Germinal center (tissue), 1 donor: Measurements from ENCODE around the gene FAM200B.
A peak's percentile ranks its signal among the peaks of the same experiment; 100 is the strongest.

ENCODE experiments used
- DNase-seq: peaks from one replicate; pipeline ENCODE4 v3.0.0; 2012; ENCODE audit warnings: mixed read lengths, low spot score

Gene FAM200B

DNA sequence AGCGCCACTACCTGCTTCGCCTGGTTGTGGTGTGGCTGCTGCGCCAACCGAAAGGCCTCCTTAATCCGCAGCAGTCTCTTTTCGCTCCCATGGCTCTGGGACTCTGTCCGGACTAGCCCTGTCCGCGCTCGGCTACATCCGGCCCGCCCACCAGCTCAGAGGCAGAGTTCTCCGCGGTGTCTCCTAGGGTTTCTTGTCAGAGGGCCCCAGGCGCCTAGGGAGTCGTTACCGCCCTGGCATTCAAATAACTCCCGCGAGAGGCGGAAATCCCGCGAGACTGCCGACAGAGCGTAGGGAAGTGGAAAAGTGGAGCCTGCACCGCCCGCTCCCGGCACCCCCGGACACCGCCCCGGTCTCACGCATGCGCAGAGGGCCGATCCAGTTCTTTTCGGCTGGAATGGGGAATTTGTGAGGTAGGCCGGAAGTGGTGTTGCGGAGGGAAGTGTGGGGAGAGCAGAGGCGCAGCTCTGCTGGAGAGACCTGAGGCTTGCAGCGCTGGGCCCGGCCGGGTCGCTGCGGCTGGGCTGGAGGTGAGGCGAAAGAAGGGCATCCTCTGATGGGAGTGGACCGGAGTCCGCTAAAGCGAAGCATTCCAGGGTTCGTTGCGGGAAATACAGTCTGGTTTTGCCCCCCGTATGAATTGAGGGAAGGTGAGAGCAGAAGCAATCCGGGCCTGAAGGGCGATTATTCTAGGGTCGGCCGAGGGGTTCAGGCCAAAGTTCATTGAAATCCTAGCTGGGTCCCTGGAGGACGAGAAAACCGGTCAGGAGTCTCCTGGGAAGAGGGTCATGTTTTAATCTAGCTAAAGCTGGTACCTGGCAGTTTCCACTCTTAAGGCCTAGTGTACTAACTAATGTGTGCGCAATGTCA, at the start of gene FAM200B:
TSS of gene FAM200B (plus strand) at position 456 of the 870 bp plus-strand sequence. CDS start 5,151 bp downstream, outside the sequence.
- peak; percentile 99 for DNase-seq

DNA sequence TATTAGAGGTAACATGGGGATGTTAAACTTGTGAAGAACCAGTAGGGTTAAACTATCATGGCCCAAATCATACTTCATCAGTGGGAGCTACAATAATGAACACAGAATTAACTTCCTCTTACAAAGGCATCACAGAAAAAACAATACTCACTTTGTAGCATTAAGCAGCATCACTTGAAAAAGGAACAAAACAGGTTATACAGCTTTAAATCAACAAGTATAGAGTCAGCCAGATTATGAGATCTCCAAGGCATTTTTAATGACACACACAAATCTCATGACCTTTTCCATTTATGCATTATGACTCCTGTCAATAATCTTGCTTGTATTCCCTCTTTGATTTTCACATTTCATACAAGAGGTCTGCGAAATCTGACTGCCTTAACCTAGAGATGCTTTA, 44.8 kb upstream of the FAM200B start:
- no peak for DNase-seq

DNA sequence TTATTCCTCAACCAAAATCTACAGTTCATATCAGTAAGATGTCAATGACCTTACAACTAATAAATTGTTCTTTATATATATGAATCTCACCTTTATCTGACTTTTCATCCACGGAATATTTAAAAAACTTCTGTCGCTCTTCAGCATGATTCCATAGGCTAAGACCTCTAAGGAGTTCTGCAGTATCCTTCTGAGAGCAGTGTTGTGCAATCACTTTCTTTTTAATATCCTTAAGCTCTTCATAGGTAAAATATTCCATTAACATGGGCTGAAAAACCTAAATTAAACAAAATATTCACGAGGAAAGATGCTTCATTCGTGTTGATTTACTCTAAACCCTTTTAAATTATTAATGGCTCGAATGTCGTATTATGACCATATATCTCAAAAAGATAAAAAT, 43.2 kb upstream of the FAM200B start:
- no peak for DNase-seq

DNA sequence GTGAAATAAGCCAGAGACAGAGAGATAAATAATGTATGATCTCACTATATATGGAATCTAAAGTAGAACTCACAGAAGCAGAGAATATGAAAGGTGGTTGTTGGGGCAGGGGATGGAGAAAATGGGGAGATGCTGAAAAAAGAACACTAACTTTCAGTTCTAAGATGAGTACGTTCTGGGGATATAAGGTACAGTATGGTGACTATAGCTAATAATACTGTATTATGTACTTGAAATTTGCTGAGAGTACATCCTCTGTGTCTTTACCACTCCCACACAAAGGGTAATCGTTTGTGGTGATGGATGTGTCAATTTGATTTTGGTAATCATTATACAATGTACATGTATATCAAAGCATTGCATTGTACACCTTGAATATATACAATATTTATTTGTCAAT, 33.0 kb upstream of the FAM200B start:
- DNase-seq = no peak

DNA sequence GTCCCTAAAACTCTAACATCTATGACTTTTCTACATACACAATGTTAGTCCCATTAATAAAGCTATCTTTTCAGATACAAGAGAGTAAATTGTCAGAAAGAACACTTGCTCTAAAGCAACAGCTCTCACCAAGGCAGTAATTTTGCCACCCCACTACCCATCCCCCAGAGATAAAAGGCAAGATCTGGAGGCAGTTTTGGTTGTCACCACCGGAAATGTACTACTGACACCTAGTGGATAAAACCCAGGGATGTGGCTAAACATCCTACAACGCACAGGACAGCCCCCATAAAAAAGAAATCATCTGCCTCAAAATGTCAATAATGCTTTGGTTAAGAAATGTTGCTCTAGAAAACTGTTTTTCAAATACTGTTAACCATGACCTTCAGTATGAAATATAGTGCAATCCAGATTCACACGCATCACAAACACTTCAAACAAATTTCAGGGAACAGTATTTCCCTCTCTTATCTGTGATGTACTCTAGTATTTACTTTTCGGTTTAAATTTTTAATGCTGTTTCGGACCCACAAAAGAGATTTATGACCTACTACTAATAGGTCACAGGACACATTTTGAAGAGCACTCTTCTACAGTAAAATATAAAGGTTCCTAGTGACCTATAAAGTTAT, 31.6 kb upstream of the FAM200B start:
- DNase-seq = peak; percentile 42

DNA sequence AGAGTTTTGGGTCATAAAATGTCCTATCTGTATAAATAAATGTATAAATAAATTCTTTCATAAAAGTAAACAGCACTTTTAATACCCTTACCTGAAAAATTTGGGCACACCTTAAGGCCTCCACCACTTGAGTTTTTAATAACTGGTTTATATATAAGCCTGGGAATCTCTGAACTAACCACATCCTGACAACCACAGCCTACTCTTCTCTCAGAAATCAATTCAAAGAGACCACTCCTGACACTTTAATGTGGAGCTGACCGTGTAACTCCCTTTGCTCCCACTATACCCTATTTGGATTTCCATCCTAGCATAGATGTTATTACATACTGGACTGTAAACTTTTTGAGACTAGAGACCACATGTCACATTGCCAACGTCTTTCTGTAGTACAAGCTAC, 30.0 kb upstream of the FAM200B start:
- no peak for DNase-seq

DNA sequence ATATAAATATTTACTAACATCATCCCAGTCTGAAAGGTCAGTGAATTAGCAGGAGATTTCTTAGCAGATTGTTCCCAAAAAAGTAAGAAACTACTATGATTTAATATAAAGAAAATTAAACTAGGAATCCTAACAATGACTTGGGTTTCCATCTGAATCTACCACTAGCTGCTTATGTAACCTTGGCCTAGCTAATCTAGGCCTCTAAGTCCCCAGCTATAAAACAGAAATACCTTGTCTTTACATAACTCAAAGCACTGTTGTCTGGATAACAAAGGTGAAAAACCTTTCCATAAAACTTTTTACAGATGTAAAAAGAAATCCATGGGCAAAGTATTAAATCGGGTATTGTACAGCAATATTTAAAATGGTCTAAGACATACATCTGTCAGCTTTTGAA, 29.4 kb upstream of the FAM200B start:
- no peak for DNase-seq

DNA sequence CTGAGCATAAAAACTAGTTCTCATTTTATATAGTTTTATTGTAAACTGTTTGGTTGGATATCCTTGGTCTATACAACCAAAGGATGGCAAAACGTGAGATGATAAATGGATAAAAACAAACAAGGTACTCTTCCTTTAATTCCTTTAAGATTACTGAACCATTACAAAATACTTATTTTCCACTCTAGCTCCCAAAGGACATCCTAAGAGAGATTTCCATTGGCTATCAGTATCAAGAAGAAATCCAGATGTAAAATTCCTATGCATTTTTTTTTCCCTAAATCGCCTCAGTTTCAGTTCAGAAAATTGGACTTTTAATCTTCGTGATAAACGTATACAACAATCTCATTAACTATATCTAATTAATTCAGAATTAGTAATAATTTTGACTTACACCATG, 28.8 kb upstream of the FAM200B start:
- DNase-seq = no peak

DNA sequence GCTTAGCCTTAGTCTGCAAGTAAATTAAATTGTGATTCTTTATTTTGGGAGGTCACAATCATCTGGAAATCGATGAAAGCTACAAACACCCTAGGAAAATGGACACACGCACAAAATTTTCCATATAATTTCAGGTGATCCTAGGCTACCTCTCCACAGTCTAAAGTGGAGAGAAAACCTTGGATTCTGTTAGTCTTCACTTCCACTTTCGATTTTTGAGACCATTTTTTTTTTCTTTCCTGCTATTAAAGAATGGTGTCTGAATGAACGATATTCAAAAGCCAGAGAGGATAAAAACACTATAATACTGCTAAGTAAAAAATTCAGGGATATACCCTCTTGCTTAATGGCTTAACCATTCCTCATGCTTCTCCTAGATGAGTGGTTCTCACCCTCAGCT, 28.2 kb upstream of the FAM200B start:
- DNase-seq = no peak

DNA sequence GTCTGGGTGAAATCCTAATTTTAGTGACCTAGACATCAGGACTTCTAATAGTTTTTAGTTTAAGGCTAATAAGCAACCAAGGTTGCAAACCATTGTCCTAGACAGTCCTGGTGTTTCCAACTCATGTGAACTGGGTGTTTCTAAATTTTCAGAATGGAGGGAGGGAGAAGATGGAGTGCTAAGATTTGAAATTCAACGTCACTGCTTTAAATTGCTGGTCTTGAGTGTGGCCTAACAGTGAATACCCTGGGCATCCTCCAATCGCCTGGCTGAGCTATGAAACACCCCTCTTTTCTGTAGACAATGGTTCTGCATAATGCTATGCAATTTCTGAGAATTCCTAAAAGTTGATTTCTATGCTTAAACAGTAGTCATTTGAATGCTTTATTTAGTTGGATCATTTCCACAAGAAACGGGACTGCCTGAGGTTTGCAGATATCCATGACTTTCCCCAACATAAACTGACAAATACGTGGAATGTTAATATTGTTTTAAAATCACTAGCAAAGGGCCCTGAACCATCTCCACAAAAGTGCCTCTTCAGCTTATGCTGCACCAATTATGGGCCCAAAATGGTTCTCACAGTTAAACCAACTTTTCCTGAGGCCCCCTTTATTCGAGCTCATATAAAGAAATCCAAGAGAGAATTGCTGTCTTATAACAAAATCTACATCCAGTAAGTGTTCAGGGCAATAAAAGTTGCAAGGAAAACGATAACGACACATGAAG, 27.6 kb upstream of the FAM200B start:
- no peak for DNase-seq

DNA sequence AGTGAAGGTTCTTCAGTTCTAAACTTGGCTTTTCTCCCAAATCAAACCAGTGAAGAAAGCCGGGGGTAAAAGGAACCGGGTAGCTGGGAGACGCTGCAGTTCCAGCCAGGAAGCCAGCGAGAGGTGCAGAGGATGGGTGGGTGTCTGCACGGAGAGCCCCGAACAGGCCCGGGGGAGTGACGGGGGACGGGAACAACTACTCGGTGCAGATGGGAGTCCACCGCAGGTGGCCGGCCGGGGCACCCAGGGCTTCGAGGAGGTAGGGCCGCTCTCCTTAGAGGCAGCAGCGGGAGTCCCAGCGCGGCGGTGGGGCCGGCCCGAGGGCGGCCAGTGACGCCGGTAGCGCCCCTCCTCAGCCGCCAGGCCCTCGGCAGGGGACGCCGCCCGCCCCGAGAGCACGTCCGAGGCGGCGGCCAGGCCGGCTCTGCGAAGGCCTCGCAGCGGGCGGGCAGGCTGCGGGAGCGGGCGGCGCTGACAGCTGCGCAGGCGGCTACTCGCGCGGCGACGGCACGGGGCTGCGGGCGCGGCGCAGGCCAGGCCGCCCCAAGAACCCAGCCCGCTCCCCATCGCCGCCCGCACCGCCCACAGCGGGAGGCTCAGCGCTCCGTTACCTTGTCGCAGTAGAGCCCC, 26.9 kb upstream of the FAM200B start:
- DNase-seq = peak; percentile 61

DNA sequence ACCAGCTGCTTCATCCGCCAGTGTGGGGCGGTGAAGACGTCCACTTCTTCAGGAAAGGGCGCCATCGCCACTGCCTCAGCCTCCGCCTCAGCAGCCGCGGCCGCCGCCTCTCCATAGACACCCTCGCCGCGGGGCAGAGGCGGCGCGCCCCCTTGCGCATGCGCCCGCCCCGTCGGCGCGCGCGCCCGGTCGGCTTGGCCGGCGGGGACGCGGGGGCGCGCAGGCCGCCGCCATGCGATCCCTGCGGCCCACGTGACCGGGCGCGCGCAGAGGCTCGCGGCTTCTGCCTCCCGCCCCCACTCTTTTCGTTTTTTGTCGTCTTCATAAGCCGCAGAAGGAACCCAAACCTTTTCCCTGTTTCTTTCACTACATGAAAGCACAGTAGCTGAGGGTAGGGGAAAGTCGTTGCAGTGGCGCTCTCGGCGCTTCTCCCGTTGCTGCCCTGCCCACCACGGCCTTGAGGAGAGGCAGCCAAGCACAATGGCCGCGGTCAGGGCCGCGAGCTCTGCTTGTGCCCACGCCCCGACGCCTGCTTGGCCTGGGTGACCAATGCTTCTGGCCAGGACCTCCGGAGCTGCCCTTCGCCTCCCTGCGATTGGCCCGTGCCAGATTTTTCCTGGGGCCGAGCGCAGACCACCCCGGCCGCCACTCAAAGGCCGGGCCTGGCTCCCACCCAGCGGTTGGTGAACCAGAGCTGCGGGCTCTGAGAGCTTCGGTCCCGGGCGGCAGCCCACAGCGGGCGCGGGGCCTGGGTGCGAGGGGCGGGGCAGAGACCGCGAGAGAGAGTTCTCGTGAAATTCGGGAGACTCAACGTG, 26.2 kb upstream of the FAM200B start, which contains the start of gene FBXL5:
TSS of gene FBXL5 (minus strand) at position 135 of the 815 bp plus-strand sequence. CDS start at position 65, 70 bp downstream.
- peak; percentile 97 for DNase-seq

DNA sequence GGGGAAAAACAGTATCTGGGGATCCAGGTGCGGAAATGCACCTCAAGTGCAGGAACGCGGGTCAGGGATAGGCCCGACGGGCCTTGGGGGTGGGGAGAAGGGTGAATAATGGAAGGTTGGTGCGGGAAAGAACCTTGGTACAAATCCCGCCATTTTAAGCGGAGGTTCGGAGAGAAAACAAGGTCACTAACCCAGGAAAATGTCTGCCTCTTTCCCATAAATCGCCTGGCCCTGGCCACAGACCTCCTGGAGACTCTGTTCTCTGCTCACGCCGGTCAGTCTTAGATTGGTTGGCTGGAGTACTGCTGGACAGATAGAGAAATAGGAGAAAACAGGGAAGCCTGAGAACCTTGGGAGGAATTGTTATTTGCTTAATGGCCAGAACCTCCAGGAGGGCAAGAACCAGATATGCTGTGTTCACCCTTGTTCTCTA, 25.6 kb upstream of the FAM200B start:
- DNase-seq = no peak

DNA sequence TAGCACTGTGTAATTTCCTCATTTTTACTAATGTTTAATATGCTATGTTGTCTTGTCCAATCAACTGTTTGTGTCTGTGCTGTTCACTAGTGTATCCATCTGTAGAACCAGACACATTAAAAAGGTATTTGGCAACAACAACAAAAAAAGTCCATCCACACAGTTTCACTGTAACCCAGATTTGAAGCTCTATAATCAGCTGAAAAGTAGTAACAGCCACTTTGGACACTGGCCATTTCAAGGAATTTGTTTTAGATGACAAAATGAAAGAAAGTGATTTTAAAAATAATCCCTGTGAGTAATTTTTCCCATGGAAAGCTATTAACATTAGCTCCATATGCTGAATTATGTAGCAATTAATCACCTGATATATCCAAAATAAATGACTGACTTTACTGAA, 24.3 kb upstream of the FAM200B start:
- DNase-seq = no peak

DNA sequence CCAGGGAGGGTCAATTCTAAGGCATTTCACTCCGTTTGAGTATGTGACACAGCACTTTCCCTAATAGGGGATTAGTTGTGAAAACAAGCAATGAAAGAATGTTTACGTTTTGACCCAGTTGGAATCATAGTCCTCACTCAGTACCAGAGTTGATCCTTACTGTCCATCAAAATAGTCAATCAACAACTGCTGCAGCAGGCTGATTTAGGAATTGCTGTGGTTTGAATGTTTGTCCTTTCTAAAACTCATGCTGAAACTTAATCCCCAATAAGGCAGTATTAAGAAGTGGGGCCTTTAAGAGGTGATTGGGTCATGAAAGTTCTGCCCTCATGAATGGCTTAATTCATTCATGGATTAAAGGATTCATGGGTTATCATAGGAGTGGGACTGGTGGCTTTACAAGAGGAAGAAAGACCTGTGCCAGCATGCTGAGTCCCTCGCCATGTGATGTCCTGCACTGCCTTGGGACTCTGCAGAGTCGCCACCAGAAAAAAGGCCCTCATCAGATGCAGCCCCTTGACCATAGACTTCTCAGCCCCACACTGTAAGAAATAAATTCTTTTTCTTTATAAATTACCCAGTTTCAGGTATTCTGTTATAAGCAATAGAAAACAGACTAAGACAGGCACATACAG, 23.4 kb upstream of the FAM200B start:
- no peak for DNase-seq

DNA sequence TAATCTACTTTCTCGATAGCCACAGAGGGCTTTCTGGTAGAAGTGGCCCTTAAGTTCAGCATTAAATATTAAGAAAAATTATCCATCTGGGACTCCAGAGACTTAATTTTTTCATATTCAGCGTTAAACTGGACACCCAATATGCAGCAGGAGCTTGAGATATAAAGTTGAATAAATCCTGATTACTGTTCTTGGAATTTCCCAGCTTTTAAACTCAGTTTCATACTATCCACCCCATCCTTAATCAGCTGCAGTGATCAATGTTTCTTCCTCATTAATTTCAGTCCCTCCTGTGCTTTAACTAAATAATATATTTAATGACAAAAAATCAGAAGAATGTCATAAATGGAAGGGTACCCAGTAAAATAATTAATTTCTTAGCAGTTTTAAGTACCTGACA, 22.8 kb upstream of the FAM200B start:
- DNase-seq = no peak

DNA sequence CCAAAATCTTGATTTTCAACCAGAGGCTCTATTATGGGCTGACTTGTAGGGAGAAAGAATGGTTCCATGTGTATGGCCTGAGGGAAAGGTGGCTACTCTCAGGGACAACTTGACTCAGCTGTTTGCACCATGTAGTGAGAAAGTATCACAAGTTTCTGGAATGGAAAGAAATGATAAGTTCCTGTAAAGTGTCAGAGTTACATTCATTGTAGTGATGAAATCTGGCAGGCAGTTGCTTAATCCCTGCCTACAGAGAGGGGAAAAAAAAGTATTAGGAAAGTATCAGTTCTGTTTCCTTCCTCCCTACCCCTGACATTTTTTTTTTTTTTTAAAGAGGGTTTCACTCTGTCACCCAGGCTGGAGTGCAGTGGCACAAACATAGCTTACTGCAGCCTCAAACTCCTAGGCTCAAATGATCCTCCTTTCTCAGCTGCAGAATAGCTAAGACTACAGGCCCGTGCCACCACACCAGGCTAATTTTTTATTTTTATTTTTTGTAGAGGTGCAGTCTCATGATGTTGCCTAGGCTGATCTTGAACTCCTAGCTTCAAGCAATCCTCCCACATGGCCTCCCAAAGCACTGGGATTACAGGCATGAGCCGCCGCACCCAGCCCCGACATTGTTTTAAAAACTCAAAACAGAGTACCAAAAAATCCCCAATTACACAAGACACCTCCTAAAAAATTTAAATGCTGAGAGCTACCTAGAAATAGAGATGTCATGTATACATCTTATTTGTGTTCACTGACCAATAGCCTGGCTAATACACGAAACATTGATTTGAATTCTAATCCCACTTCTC, 21.7 kb upstream of the FAM200B start:
- no peak for DNase-seq

DNA sequence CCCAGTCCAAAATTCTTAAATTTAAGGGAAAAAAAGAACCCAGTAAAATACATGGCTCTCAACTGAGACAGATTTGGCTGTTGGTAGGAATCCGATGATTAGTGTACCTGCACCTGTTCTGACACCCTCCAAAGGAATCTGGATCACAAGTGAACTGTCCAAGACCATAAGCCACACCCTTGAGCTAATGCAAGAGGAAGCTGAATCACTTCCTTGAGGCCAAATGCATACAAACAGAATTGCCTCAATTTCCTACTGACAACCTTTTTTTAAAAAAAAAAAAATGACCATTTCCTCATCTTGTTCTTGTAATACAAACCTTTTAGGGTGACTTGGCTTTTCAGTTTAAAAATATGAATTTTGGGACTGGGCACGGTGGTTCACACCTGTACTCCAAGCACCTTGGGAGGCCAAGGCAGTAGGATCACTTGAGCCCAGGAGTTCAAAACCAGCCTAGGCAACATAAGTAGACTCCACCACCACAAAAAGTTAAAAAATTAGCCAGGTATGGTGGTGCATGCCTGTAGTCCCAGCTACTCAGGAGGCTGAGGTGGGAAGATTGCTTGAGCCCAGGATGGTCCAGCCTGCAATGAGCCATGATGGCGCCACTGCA, 15.8 kb upstream of the FAM200B start:
- no peak for DNase-seq

DNA sequence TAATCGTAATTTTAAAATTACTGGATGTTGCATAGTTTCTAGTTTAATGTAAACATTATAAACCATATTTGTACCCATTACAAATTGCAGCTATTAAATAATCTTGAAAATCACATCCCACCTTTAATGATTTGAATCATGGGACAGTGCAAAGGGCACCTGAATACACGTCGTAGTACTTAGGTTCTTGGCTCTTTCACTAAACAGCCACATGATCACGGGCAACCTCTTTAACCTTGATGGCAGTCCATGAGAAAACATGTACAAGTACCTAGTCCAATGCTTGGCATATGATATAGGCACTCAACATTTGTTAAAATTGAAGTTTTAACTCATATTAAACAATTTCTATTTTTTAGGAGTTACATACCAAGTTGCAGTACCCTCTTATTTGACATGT, 14.6 kb upstream of the FAM200B start:
- DNase-seq = no peak
